GM19193 (cell line): ENCODE results near the gene FBXW9.

ENCODE experiments used
- POLR2A ChIP-seq: IDR thresholded peaks from 4 replicates; pipeline ENCODE4 v1.6.1; 2011; ENCODE audit not compliant: insufficient read depth, insufficient read length; ENCODE audit errors: extremely low read depth

FBXW9 gene

DNA sequence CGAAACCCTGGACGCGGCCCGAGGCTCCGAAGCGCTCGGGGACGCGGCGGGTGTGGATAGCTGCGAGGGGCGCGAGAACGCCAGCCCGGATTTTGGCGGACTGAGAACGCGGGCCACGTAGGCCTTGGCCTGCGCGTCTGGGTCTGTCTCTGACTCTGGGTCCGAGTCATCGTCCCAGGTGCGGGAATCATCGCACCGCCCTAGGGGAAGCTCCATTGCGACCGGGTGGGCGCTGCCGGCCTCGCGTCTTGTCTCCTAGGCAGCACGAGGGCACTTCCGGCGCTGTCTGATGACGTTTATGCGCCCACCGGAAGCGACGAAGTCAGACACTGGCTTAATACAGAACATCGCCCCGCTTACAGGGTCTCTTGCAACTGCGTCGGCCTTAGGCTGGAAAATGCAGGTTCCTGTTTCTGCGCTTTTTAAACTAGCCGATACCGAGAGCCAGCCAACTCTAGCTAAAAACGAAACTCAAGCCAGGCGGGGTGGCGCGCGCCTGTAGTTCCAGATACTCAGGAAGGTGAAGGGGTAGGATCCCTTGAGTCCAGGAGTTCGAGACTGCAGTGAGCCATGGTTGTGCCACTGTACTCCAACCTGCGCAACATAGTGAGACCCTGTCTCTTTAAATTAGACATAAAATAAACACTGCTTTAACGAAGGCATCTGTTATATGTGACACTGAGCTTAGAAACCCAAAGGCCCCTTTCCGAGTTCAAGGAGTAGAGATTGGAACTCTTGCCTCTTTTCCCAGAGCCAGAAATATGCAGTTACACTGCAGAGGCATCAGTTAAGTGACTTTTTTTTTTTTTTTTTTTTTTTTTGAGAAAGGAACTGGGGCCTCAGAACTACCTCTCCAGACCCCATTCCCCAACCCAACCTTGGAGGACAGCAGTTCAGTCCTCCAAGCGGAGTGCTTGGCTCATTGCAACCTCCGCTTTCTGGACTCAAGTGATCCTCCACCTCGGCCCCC is at the start of gene FBXW9:
FBXW9 (minus strand) TSS at position 266 of the 970 bp plus-strand sequence; CDS start at position 216, 50 bp downstream.
- peak; percentile 77 for TF ChIP-seq POLR2A

- TF ChIP-seq POLR2A = no peak
These were observed 48.9 kb upstream of the FBXW9 start for GRCh38 chr19:12745166-12745897.

- TF ChIP-seq POLR2A = no peak
These were observed 41.5 kb upstream of the FBXW9 start for GRCh38 chr19:12737835-12738351.

DNA sequence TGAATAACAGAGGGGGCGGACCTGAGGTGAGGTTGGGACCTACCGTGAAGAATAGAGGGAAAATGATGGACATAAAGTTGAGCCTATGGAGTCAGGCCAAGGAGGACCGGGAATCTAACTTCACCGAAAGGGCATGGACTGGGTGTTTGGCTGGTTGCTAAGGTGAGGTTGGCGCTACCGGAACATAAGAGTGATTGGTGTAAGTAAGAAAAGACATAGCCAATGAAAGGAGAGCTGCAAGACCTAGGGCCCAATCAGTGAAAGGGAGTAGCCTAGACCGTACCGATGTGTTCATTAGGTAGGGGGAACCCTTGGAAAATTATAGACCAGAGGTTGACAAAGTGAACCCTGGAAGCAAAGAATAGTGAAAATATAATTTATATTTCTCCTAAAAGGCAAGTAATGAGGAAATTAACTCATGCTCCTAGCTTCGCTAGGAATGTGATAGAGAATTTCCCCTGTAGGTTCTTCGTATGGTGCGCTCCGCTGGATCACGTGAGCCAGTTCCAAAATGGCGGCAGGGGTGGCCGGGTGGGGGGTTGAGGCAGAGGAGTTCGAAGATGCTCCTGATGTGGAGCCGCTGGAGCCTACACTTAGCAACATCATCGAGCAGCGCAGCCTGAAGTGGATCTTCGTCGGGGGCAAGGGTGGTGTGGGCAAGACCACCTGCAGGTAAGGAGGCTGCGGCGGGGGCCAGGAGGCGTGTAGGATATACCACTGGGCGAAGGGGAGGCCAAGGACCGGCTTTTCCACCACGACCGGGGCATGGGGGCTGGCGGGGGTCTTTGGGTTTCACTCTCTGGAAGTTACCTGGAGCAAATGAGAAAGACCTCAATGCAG is 40.8 kb upstream of the FBXW9 start, which contains the start of gene GET3:
GET3 (plus strand) TSS at position 503 of the 840 bp plus-strand sequence; CDS start at position 512, 9 bp downstream.
- TF ChIP-seq POLR2A = peak; percentile 91

- TF ChIP-seq POLR2A = no peak
These were observed 37.2 kb upstream of the FBXW9 start for GRCh38 chr19:12733369-12734214.

DNA sequence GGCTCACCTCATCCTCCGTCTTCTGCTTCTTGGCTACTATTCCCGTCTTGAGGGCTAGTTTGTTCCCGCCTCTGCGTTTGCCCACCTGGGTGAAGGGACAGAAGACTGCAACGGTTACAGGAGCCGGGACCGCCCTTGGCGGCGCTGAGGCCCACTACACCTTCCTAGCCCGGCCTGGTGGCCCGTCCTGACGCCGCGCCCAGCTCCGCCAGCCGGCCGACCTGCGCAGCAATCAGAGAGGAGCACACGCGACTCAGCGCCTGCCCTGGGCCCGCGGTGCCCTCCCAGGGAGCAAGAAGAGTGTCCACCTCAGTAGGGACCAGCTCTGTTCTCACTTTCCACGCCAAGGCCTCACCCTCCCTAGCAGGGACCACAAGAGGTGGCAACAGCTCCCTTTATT is 34.9 kb upstream of the FBXW9 start:
- no peak for TF ChIP-seq POLR2A

DNA sequence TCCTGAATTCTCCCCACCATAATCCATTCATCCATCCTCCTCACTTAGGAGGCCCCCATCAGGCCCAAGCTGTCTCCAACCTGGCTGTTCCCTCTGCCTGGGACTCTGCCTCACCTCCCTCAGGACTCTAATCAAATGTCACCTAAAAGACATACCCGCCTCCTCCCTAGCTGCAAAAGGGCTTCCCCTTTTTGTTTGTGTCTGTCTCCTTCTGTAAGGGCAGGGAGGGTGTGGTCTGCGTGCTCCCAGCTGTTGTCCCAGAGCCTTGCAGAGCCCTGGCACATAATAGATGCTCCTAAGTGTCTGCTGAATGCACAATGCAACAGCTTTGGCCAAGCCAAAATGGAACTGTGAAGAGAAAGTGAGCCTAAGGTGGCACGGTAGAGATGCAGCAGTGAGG is 33.6 kb upstream of the FBXW9 start:
- no peak for TF ChIP-seq POLR2A

DNA sequence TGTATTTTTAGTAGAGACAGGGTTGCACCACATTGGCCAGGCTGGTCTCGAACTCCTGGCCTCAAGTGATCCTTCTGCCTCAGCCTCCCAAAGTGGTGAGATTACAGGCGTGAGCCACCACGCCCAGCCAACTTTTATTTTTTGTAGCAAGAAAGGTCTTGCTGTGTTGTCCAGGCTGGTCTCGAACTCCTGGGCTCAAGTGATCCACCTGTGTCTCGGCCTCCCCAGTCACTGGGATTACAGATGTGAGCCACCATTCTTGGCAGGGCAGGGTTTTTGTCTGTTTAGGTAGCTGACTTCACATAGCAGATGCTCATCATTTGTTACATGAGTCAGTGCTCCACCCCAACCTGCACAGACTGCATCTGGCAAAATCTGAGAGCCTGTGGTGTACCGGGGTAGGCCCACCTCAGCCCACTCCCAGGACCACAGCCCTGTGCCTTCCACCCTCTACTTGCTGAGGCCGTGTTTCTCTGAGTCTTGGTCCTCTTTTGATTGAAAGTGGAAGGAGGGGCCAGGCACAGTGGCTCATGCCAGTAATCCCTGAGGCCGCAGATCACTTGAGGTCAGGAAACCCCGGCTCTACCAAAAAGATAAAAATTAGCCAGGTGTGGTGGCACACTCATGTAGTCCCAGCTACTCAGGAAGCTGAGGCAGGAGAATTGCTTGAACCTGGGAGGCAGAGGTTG is 31.5 kb upstream of the FBXW9 start:
- TF ChIP-seq POLR2A = no peak

DNA sequence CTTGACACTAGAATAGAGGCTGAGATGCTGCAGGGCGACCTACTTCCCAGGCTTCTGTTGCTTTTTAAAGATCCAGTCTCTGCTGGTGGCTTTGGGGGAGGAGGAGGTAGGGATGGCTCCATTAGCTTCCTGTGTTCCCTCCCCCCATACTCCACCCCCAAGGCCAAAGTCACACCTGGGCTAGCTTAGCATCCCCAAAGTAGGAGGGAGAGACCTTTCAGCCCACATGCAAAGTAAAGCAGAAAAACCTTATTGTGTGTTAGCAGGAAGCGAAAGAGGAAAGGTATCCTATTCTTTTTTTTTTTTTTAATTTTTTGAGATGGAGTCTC is 30.5 kb upstream of the FBXW9 start:
- TF ChIP-seq POLR2A = no peak

DNA sequence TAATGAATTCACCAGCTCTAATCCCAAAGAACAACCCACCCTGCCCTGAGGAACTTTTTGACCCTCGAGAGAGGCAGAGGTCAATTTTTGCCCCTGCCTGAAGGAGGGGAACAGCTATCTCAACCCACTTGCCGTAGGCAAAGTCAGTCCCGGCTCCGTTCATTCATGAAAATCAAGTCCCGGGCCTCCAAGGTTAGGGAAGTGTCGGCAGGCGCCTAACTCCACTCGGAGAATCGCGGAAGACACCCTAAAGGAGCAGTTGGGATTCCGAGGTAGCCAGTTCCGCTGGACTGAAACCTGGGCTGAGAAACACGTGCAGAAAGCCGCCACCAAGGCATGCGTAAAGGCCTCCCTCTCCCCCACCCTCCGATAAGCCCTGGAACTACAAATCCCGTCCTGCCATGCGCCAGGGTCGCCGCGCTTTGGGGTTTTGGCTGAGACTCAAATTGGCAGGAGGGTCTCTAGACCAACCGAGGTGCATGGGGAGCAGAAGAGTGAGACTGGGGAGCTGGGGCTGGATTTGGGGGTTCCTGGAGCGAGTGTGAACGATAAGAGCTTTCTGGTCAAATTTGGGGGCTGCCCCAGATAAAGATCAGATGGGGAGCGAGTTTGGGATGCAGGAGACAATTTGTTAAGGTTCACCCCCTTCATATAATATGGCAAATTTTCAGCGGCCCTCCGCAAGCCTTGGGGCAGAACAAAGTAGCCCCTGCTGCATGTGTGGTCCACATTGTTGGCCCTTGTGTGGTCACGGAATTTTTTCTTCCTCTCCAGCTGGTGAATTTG is 27.4 kb upstream of the FBXW9 start, which contains the start of gene TNPO2:
TNPO2 (minus strand) TSS at position 292 of the 786 bp plus-strand sequence. CDS start 2,955 bp downstream, outside the sequence.
- TF ChIP-seq POLR2A = peak; percentile 58

GRCh38 chr19:12723381-12723640 is 26.9 kb upstream of the FBXW9 start:
- no peak for TF ChIP-seq POLR2A

- TF ChIP-seq POLR2A = peak; percentile 37
These were observed 26.3 kb upstream of the FBXW9 start for GRCh38 chr19:12722566-12723380.
